Panc1 (cell line): ENCODE data around the gene ESR1. TPM values are rescaled to one million over a fixed set of nuclear protein-coding genes. Genes with fewer than 3 reads are reported as not detected.

Experiments
- ATAC-seq: fragments of 200-7000 bp; cut with Tn5 transposase; 2 replicates; pipeline ENCODE4 v1.9.1; 2020; ENCODE audit warnings: mild to moderate bottlenecking, moderate library complexity
- BruUV-seq: library from RNA; stranded (reverse); fragments of 400-500 nt; replicated peaks from 2 replicates; lab custom pipeline; 2021; lab: Mats Ljungman, UMichigan
- CTCF ChIA-PET: fragments of 300-600 bp; sonication (Branson Sonifier 250); formaldehyde crosslinking; loops from one replicate; lab custom pipeline; 2022; ENCODE audit warnings: antibody characterized with exemption; lab: Charles Lee
- POLR2A ChIA-PET: fragments of 300-600 bp; sonication (Branson Sonifier 250); formaldehyde crosslinking; loops from one replicate; lab custom pipeline; 2022; ENCODE audit warnings: antibody characterized with exemption; lab: Charles Lee
- DNase-seq: peaks from one replicate; pipeline ENCODE4 v3.0.0-alpha.2; 2010; ENCODE audit warnings: low read depth, low spot score
- H3K27ac ChIP-seq: 2 replicates; pipeline ENCODE4 v1.5.1; 2011; ENCODE audit warnings: mild to moderate bottlenecking, low read length, inconsistent platforms
- H3K27me3 ChIP-seq: fragments of 200-500 bp; sonication (Bioruptor generic); 2 replicates; pipeline ENCODE4 v1.6.0; 2014; ENCODE audit warnings: low read length, inconsistent platforms; ENCODE audit not compliant: control insufficient read depth, insufficient read depth
- H3K36me3 ChIP-seq: fragments of 200-500 bp; sonication (Bioruptor generic); 2 replicates; pipeline ENCODE4 v1.5.1; 2014; ENCODE audit warnings: inconsistent platforms, mild to moderate bottlenecking, low read length, moderate library complexity; ENCODE audit not compliant: control insufficient read depth, insufficient read depth
- H3K4me1 ChIP-seq: 2 replicates; pipeline ENCODE4 v1.5.1; 2011; ENCODE audit warnings: inconsistent platforms, mild to moderate bottlenecking, low read length, moderate library complexity; ENCODE audit not compliant: control insufficient read depth, insufficient read depth
- H3K4me3 ChIP-seq, 2 experiments: 2 replicates each; pipeline ENCODE4 v1.5.1; 2011 to 2012; ENCODE audit warnings: low read depth in 2 of 2, low read length in 2 of 2, mild to moderate bottlenecking in 2 of 2, inconsistent platforms in 1 of 2, moderate library complexity in 1 of 2
- H3K9me3 ChIP-seq: fragments of 200-500 bp; sonication (Bioruptor generic); 2 replicates; pipeline ENCODE4 v1.5.1; 2014; ENCODE audit warnings: low read depth, mild to moderate bottlenecking, inconsistent platforms, low read length, moderate library complexity; ENCODE audit not compliant: control insufficient read depth, insufficient read depth
- CTCF ChIP-seq: fragments of 450-650 bp; IDR thresholded peaks from 2 replicates; pipeline ENCODE4 v1.5.1; 2017; ENCODE audit warnings: mild to moderate bottlenecking
- POLR2AphosphoS5 ChIP-seq: IDR thresholded peaks from 2 replicates; pipeline ENCODE4 v1.6.1; 2012; ENCODE audit warnings: mild to moderate bottlenecking, low read depth, low read length, moderate library complexity
- SIN3A ChIP-seq: IDR thresholded peaks from 2 replicates; pipeline ENCODE4 v1.6.1; 2012; ENCODE audit warnings: low read depth, mild to moderate bottlenecking, low read length, moderate library complexity, borderline replicate concordance; ENCODE audit not compliant: insufficient read depth
- TCF7L2 ChIP-seq: IDR thresholded peaks from 2 replicates; pipeline ENCODE4 v1.6.1; 2011; ENCODE audit warnings: mild to moderate bottlenecking, low read depth, low read length, inconsistent platforms
- in situ Hi-C: cut with HindIII; loops from 2 replicates; pipeline ENCODE4 v1.10.0; 2016; ENCODE audit warnings: low sequenced_read_pairs, low pct_unique_long_range_greater_than_20kb
- intact Hi-C: fragments of 100-400 bp; cut with micrococcal nuclease; formaldehyde crosslinking; loops from one replicate; pipeline ENCODE4 v1.10.0; 2022; ENCODE audit not compliant: unreplicated experiment
- total RNA-seq: library from RNA; stranded (reverse); gene quantifications from one replicate; pipeline ENCODE4 v1.2.1, GENCODE V29; 2021; ENCODE audit not compliant: unreplicated experiment
- TF ChIP-seq, protein P1 (sequence below), 2 experiments: IDR thresholded peaks; 2 replicates each; pipeline ENCODE4 v1.6.1; 2011 to 2012; ENCODE audit warnings: low read depth in 2 of 2, control low read depth in 1 of 2, low read length in 1 of 2, mild to moderate bottlenecking in 1 of 2, moderate library complexity in 1 of 2; ENCODE audit not compliant: insufficient read depth in 1 of 2

ESR1 gene
- total RNA-seq, 1 experiment from 2014 or later, result 0.03 TPM

- Histone ChIP-seq H3K9me3 (no peaks in the 10 kb centered on the region), H3K36me3 (no peaks in the 10 kb centered on the region), H3K27me3 (no peaks in the 10 kb centered on the region), H3K27ac (no peak overlapping the region), H3K4me1 (no peaks in the 10 kb centered on the region), H3K4me3 (no peak overlapping the region)
- intact Hi-C loops, result no loop called here
- in situ Hi-C loops, result no loop called here
- BruUV-seq, result no TSS peak
- DNase-seq (no peak), ATAC-seq (no peak)
- ChIA-PET CTCF (no interaction called here), POLR2A (no interaction called here)
- TF ChIP-seq POLR2AphosphoS5 (no peak), SIN3A (no peak), CTCF (no peak), TCF7L2 (no peak)
- TF ChIP-seq, protein P1, sequence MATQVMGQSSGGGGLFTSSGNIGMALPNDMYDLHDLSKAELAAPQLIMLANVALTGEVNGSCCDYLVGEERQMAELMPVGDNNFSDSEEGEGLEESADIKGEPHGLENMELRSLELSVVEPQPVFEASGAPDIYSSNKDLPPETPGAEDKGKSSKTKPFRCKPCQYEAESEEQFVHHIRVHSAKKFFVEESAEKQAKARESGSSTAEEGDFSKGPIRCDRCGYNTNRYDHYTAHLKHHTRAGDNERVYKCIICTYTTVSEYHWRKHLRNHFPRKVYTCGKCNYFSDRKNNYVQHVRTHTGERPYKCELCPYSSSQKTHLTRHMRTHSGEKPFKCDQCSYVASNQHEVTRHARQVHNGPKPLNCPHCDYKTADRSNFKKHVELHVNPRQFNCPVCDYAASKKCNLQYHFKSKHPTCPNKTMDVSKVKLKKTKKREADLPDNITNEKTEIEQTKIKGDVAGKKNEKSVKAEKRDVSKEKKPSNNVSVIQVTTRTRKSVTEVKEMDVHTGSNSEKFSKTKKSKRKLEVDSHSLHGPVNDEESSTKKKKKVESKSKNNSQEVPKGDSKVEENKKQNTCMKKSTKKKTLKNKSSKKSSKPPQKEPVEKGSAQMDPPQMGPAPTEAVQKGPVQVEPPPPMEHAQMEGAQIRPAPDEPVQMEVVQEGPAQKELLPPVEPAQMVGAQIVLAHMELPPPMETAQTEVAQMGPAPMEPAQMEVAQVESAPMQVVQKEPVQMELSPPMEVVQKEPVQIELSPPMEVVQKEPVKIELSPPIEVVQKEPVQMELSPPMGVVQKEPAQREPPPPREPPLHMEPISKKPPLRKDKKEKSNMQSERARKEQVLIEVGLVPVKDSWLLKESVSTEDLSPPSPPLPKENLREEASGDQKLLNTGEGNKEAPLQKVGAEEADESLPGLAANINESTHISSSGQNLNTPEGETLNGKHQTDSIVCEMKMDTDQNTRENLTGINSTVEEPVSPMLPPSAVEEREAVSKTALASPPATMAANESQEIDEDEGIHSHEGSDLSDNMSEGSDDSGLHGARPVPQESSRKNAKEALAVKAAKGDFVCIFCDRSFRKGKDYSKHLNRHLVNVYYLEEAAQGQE (IDR thresholded peaks at IDR 0.05; ENCODE audit: insufficient read depth in 1 of 2, low read depth in 2 of 2, low read length in 1 of 2), result no peak
Observed at GRCh38 chr6:151900256-151900655, 92.8 kb downstream of the ESR1 start.

DNA sequence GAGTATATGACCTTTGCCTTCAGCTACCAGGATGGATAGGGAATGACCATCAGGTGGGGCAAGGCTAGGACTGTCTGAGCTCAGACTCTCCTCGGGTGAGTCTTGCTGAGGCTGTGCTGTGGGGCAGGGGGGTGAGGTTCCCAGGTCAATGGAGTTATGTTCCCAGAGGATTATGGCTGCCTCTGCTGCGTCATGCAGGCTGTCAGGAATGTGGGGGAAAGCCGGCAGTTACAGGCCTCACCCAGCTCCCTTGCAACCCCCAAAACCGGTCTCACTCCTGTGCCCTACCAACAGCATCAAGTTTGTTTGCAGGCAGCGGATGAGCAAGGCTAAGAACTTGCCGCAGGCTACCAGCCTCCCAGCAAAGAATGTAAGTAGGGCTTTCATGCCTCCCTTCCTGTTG is 93.5 kb downstream of the ESR1 start:
- intact Hi-C loops, result no loop called here
- Histone ChIP-seq H3K9me3 (no peaks in the 10 kb centered on the region), H3K4me3 (no peak overlapping the region), H3K36me3 (no peaks in the 10 kb centered on the region), H3K4me1 (no peaks in the 10 kb centered on the region), H3K27me3 (no peaks in the 10 kb centered on the region), H3K27ac (no peak overlapping the region)
- POLR2A ChIA-PET, result no interaction called here
- in situ Hi-C loops, result no loop called here
- ATAC-seq (no peak), DNase-seq (no peak)
- CTCF ChIA-PET, result no interaction called here
- TF ChIP-seq, protein P1 (IDR thresholded peaks at IDR 0.05; ENCODE audit: insufficient read depth in 1 of 2, low read depth in 2 of 2, low read length in 1 of 2), result no peak
- no peak for TF ChIP-seq CTCF
- no peak for TF ChIP-seq SIN3A
- TF ChIP-seq TCF7L2, result no peak
- TF ChIP-seq POLR2AphosphoS5, result no peak
- BruUV-seq, result no TSS peak
